Activated B cell treated with CpG ODN at 0.5 μM for 24 hours (primary cell): ENCODE measurements around the gene SUSD4. TPM values are rescaled to one million over a fixed set of nuclear protein-coding genes. Genes with fewer than 3 reads are reported as not detected.

Source experiments
- ATAC-seq: fragments of 200-7000 bp; cut with Tn5 transposase; one replicate; pipeline ENCODE4 v1.10.0; 2021; ENCODE audit warnings: low read depth, mild to moderate bottlenecking, moderate library complexity
- CTCF ChIA-PET: fragments of 350-600 bp; sonication (Branson Sonifier 250); formaldehyde crosslinking; loops from one replicate; lab custom pipeline; 2021; ENCODE audit warnings: antibody characterized with exemption; lab: Charles Lee
- POLR2A ChIA-PET: fragments of 350-600 bp; sonication (Branson Sonifier 250); formaldehyde crosslinking; loops from one replicate; lab custom pipeline; 2021; ENCODE audit warnings: antibody characterized with exemption; lab: Charles Lee
- DNase-seq: peaks from one replicate; pipeline ENCODE4 v3.0.0; 2022
- H3K27ac Mint-ChIP-seq: one replicate; pipeline ENCODE4 v1.8.0; 2020; ENCODE audit warnings: mixed read lengths
- H3K27me3 Mint-ChIP-seq: one replicate; pipeline ENCODE4 v1.8.0; 2021; ENCODE audit warnings: mixed read lengths
- H3K36me3 Mint-ChIP-seq: one replicate; pipeline ENCODE4 v1.8.0; 2021; ENCODE audit warnings: low read depth, mixed read lengths
- H3K4me1 Mint-ChIP-seq: one replicate; pipeline ENCODE4 v1.8.0; 2021; ENCODE audit warnings: mixed read lengths
- H3K4me3 Mint-ChIP-seq: one replicate; pipeline ENCODE4 v1.8.0; 2020; ENCODE audit warnings: mild to moderate bottlenecking, mixed read lengths
- H3K9me3 Mint-ChIP-seq: one replicate; pipeline ENCODE4 v1.8.0; 2020; ENCODE audit warnings: mixed read lengths
- CTCF ChIP-seq: fragments of 200-600 bp; IDR thresholded peaks from one replicate; pipeline ENCODE4 v1.8.0; 2022; ENCODE audit warnings: antibody characterized with exemption, mild to moderate bottlenecking
- intact Hi-C: fragments of 100-400 bp; cut with micrococcal nuclease; formaldehyde crosslinking; loops from one replicate; pipeline ENCODE4 v1.15.1; 2024
- total RNA-seq: library from RNA; stranded (reverse); gene quantifications from 2 replicates; pipeline ENCODE4 v1.2.3, GENCODE V29; 2022

Gene SUSD4
- total RNA-seq, 1 donor from 2014 or later: not detected

DNA sequence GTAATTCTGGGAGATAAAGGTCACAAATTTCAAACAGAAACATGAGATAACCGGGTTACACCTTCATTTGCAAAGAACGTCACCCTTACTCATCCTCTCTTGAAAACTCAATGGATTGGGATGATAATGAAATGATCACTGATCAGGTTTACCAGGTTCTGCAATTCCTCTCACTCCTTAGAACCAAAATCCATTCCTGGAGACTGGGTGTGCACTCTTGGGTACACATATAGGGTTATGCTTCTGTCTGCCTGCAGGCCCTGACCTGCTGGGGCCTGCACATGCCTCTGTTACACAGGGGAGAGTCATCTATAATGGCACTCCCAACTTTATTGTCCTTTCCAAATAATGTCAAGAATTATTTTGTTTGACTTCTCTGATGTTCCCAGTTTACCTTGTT, 8.3 kb downstream of the SUSD4 start:
- H3K36me3 Mint-ChIP-seq: no peaks in the 10 kb centered on the region
- H3K4me1 Mint-ChIP-seq: no peaks in the 10 kb centered on the region
- DNase-seq: no peak
- ChIA-PET POLR2A (no interaction called here), CTCF (no interaction called here)
- no peak overlapping the region for H3K27ac Mint-ChIP-seq
- intact Hi-C loops: no loop called here
- H3K4me3 Mint-ChIP-seq: no peak overlapping the region
- no peak for TF ChIP-seq CTCF
- ATAC-seq: no peak
- no peaks in the 10 kb centered on the region for H3K9me3 Mint-ChIP-seq
- peaks cover 26% of the 10 kb centered on the region for H3K27me3 Mint-ChIP-seq

- POLR2A ChIA-PET: no interaction called here
- Mint-ChIP-seq H3K36me3 (no peaks in the 10 kb centered on the region), H3K4me3 (no peak overlapping the region), H3K27me3 (peaks cover 11% of the 10 kb centered on the region), H3K9me3 (no peaks in the 10 kb centered on the region), H3K27ac (no peak overlapping the region), H3K4me1 (no peaks in the 10 kb centered on the region)
- TF ChIP-seq CTCF: no peak
- CTCF ChIA-PET: no interaction called here
- DNase-seq (no peak), ATAC-seq (no peak)
- intact Hi-C loops: no loop called here
Observed at GRCh38 chr1:223353939-223354338, 10.0 kb downstream of the SUSD4 start.

- ATAC-seq (no peak), DNase-seq (no peak)
- Mint-ChIP-seq H3K27ac (no peak overlapping the region), H3K9me3 (no peaks in the 10 kb centered on the region), H3K36me3 (no peaks in the 10 kb centered on the region), H3K27me3 (peaks cover 8% of the 10 kb centered on the region), H3K4me3 (no peak overlapping the region), H3K4me1 (no peaks in the 10 kb centered on the region)
- intact Hi-C loops: no loop called here
- no peak for TF ChIP-seq CTCF
- ChIA-PET POLR2A (no interaction called here), CTCF (no interaction called here)
Observed at GRCh38 chr1:223352944-223353343, 11.0 kb downstream of the SUSD4 start.

DNA sequence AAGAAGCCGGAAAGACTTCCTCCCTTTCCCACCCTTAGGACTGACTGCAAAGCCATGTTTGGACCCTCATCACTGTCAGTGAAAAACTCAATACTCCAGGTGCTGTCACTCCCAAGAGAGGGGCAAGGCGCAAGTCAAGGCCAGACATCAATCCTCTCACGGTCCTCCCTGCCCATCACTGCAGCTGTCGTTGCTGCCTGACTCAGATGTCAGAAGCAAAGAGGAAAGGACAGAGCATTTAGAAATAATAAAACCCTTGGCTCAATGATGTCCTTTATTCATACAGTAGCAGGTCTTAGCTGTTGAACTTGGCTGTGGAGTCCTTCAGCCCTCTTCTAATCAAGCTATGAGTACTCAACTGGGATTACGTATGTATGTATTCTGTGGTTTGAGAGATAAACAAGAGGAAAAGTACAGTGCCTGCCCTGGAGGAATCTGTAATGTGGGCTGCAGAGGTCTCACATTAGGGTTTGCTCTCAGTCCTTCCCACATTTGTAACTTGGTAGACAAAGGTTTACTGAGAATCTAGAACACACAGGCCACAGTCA, 13.5 kb downstream of the SUSD4 start:
- Mint-ChIP-seq H3K4me3 (no peak overlapping the region), H3K27ac (no peak overlapping the region), H3K36me3 (no peaks in the 10 kb centered on the region), H3K9me3 (no peaks in the 10 kb centered on the region), H3K4me1 (no peaks in the 10 kb centered on the region), H3K27me3 (peaks cover 8% of the 10 kb centered on the region)
- ATAC-seq: no peak
- intact Hi-C loops: no loop called here
- no peak for DNase-seq
- ChIA-PET CTCF (no interaction called here), POLR2A (no interaction called here)
- TF ChIP-seq CTCF: no peak

DNA sequence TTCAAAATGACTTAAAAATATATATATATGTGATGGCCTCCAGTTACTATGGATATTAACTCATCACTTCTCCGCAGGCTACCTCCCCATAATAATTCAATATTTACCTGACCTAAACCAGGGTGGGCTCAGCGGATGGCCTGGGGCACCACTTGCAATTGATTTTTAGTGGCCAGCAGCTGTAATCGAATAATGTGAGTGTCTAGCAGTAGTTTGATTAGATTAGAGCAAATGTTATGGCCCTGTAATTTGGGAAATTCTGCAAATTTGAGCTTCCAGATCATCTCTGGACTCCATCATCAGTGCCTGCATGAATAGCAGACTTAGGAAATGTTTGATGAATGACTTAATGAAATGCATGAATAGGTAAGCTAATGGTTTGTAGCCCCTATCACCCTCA, 14.7 kb downstream of the SUSD4 start:
- H3K27me3 Mint-ChIP-seq: peaks cover 5% of the 10 kb centered on the region
- H3K4me3 Mint-ChIP-seq: no peak overlapping the region
- H3K36me3 Mint-ChIP-seq: no peaks in the 10 kb centered on the region
- ATAC-seq: no peak
- intact Hi-C loops: no loop called here
- no peak for DNase-seq
- no peak for TF ChIP-seq CTCF
- no peak overlapping the region for H3K27ac Mint-ChIP-seq
- CTCF ChIA-PET: no interaction called here
- POLR2A ChIA-PET: no interaction called here
- H3K9me3 Mint-ChIP-seq: no peaks in the 10 kb centered on the region
- H3K4me1 Mint-ChIP-seq: no peaks in the 10 kb centered on the region
